OCI-M2 (cell line): ENCODE data around the gene MEGF11.

Source experiments
- DNase-seq: peaks from one replicate; lab custom pipeline; 2025; ENCODE audit not compliant: unreplicated experiment; lab: John Stamatoyannopoulos, UW

Gene MEGF11

GRCh38 chr15:66219339-66219738 is 34.2 kb downstream of the MEGF11 start:
- DNase-seq, result no peak

DNA sequence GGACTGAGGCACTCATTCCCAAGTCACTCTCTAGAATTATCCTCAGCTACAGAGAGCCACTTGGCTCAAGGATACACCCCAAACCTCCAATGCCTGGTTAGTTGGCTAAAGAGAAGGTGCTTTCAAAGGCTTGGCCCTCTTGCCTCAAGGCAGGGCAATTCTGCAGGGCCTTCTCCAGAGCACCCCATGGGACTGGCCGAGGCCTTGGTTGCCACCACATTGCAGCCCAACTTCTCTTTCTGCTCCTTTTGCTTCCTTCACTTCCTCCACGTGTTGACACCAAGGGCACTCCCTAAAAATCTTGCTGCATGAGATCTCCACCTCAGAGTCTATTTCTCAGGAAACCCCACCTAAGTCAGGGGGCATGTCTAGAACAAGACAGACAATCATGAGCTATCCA is 36.7 kb downstream of the MEGF11 start:
- no peak for DNase-seq

GRCh38 chr15:66215811-66216210 is 37.7 kb downstream of the MEGF11 start:
- DNase-seq, result no peak

- no peak for DNase-seq
Observed at GRCh38 chr15:66214246-66214645, 39.3 kb downstream of the MEGF11 start.

GRCh38 chr15:66212563-66212921 is 41.0 kb downstream of the MEGF11 start:
- DNase-seq, result no peak

- no peak for DNase-seq
Observed at GRCh38 chr15:66211670-66212562, 41.6 kb downstream of the MEGF11 start.

- DNase-seq, result no peak
Observed at GRCh38 chr15:66210684-66211083, 42.9 kb downstream of the MEGF11 start.

GRCh38 chr15:66198757-66199156 is 54.8 kb downstream of the MEGF11 start:
- no peak for DNase-seq

DNA sequence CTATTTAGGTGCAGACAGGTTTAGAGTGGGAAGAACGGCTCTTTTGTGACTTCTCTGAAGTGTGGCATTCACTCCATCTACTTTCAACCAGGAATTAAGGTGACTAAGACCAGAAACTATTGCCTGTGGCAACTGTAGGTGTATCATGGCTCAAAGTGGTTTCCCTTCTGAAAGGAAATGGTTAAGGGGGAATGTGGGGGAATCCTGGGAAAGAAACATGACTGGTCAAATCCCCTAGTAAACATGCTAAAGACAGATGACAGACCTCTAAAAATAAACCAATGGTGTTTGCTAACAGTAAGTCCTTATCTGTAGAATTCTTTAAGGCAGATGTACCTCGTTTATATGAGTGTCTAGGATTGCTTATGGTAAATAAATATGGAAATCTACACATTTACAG is 56.9 kb downstream of the MEGF11 start:
- DNase-seq, result no peak

GRCh38 chr15:66195621-66196230 is 57.8 kb downstream of the MEGF11 start:
- no peak for DNase-seq

- no peak for DNase-seq
Observed at GRCh38 chr15:66193066-66193465, 60.5 kb downstream of the MEGF11 start.

GRCh38 chr15:66190746-66191145 is 62.8 kb downstream of the MEGF11 start:
- no peak for DNase-seq

DNA sequence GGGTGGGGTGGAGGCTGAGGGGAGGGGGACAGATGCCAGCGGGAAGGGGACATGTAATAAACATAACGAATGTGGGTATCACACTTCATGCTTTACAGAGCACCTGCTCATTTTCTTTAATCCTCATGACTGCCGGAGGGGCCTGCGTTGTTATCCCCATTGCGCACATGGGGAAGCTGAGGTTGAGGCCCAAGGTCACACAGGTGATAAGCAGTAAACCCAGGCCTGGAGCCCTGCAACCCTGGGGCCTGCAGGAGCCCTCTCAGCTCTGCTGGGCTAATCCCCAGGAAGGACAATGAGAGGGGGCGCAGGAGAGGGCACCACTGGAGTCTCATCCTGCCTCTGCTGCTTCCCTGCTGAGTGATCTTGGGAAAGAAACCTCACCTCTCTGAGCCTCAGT is 64.3 kb downstream of the MEGF11 start:
- no peak for DNase-seq

DNA sequence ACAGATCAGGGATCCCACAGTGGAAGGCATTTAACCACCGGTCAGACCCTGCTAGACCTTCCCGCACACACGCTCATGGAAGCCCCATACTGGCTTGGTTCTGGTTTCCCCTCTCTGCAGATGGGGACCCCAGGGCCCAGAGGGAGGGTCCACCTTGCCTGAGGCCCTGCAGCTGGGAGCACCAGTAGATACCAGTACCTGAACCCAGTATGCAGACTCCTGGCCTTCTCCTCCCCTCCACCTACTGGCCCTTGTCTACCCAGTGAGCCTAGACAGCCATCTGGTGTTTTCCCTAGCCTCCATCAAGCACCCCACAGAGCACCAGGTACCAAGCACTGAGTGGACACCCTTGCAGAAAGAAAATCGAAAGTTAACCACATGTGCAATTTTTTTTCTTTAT is 65.1 kb downstream of the MEGF11 start:
- DNase-seq, result no peak

DNA sequence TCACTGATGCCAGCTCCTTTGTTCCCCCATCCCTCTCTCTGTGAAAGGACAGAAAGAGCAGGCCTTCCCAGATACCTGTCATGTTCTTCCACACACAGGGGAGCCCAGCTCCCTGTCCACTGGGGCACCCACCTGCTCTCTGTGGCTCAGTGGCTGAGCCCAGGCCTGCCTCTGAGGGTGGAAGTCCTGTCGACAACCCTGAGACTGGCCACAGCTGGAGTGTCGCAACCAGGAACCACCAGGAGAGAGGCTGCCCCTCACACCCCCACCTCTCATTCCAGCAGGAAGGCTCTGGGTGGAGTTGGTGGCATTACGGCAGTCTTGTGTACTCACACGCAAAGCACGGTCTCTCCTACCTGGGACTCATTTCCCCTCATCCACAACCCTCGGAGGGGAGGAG is 66.3 kb downstream of the MEGF11 start:
- no peak for DNase-seq

- DNase-seq, result no peak
Observed at GRCh38 chr15:66186049-66186825, 67.3 kb downstream of the MEGF11 start.

DNA sequence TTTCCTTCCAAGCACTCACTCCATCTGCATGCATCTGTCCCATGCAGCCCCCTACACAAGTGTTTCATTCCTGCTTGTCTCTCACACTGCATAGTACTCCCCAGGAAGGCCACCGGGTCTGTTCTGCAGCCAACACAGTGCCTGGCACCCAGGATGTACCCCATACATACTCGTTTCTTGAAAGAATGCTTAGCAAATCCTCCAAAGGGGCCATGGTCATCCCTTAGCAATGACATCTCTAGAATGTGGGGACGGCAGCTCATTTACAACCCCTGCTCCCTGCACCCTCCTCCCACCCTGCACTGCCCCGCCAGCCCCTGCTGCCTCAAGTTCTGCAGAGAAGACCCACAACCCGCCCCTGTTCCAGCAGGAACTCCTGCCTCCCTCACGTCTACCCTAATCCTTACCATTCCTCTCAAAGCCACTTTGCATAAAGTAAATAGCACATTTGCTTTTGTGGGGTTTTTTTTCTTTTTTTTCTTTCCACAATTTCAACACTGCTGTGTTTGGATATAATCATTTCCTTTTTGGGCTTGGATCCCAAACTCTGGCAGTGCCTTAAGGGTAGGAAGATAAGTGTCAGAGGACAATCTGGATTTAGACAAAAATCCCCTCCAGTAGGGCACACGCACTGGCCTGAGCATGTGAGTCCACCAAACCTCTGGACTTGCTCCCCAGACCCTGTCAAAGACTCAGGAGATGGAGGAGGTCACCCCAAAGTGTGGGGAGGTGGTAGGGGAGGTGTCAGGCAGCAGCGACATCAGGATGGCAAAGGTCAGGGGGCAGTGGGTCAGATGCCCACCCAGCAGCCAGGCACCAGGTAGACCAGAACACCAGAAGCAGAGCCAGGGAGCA is 68.4 kb downstream of the MEGF11 start:
- DNase-seq, result no peak

- DNase-seq, result no peak
Observed at GRCh38 chr15:66184492-66184891, 69.1 kb downstream of the MEGF11 start.

DNA sequence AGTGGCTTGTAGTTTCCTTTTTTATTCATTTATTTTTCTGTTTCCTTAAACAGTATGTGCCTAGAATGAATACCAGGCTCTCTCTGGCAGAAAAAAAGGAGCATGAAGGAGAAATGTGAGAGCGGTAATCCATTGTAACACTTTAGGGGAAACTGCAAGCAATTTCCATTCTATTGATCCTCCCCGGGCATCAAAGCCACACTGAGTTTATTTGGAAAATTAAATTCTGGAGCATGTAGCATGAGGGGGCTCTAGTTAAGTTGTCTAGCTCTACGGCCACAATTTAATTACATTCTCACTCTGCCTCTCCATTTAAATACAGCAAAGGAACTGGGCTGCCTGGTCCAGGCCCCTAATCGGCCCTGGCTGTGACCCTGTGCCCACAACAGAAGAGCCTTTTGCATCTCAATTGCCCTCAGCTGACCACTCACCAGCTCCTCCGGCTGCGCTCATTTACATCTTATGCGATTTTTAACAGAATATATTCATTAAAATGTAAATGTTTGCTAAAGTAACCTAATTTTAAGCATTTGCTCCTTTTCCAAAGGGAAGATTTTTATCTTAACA is 72.9 kb downstream of the MEGF11 start:
- no peak for DNase-seq

DNA sequence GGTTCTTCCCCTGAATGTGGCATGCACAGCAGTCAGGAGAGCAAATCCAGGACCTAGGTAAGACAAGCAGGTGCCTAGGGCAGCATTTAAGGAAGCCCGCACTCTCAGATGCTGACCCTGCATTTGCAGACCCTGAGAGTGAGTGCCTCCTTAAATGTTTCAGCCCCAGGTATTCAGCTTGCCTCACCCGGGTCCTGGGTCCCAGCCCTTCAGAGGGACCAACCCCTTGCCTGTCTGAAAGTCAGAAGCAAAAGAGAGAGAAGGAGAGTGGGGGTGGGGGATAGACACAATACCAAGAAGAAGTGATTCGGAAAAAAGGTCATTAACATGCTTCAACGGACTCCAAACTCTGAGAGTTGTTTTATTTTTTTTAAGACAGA is 75.0 kb downstream of the MEGF11 start:
- no peak for DNase-seq
